ENCODE measurements around the gene MAP2K5.

DNA sequence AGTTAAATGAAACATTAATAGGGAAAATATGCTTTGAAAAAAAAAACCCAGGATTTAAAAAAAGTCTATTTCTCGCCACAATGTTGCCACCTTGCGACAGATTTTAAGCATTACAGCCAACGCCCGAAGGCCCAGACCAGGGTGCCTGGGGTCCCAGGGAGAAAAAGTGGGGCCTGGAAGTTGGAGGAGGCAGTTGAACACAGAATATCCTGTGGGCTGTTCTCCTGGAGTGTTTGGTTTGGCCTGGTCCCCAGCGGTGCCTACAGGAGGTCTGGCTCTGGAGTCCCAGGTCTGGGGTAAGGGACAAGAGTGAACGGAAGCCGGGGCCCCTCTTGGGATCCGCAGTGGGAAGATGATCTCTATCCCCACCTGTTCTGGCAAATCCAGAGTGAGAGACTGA, 294.0 kb downstream of the MAP2K5 start:
- TF ChIP-seq, protein P1, sequence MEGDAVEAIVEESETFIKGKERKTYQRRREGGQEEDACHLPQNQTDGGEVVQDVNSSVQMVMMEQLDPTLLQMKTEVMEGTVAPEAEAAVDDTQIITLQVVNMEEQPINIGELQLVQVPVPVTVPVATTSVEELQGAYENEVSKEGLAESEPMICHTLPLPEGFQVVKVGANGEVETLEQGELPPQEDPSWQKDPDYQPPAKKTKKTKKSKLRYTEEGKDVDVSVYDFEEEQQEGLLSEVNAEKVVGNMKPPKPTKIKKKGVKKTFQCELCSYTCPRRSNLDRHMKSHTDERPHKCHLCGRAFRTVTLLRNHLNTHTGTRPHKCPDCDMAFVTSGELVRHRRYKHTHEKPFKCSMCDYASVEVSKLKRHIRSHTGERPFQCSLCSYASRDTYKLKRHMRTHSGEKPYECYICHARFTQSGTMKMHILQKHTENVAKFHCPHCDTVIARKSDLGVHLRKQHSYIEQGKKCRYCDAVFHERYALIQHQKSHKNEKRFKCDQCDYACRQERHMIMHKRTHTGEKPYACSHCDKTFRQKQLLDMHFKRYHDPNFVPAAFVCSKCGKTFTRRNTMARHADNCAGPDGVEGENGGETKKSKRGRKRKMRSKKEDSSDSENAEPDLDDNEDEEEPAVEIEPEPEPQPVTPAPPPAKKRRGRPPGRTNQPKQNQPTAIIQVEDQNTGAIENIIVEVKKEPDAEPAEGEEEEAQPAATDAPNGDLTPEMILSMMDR (conservative IDR thresholded peaks at IDR 0.05; ENCODE audit: low read length), result peak; percentile 93
- no peak for TF ChIP-seq EZH2phosphoT487 (IDR thresholded peaks at IDR 0.05; ENCODE audit: borderline replicate concordance)
